ENCODE data around the gene GABRB3.

Gene GABRB3

GRCh38 chr15:26772154-26773066, at the start of gene GABRB3:
GABRB3 (minus strand) TSS chr15:26773066.
- Mint-ChIP-seq H3K4me3 (peak within 1 kb of the TSS; percentile 75), H3K4me1 (ENCODE audit: low read depth) (peaks cover 3% of the 10 kb centered on the region), H3K27me3 (peaks cover 42% of the 10 kb centered on the region), H3K36me3 (peaks cover 2% of the 10 kb centered on the region), H3K9me3 (ENCODE audit: low read depth) (no peaks in the 10 kb centered on the region), H3K27ac (no peak within 1 kb of the TSS)

GRCh38 chr15:26807517-26808427, 34.9 kb upstream of the GABRB3 start:
- Mint-ChIP-seq H3K27me3 (peaks cover 4% of the 10 kb centered on the region), H3K27ac (no peak overlapping the region), H3K4me1 (ENCODE audit: low read depth) (no peaks in the 10 kb centered on the region), H3K4me3 (no peak overlapping the region), H3K9me3 (ENCODE audit: low read depth) (no peaks in the 10 kb centered on the region), H3K36me3 (no peaks in the 10 kb centered on the region)

- Mint-ChIP-seq H3K9me3 (ENCODE audit: low read depth) (no peaks in the 10 kb centered on the region), H3K36me3 (no peaks in the 10 kb centered on the region), H3K4me3 (no peak overlapping the region), H3K27me3 (peaks cover 4% of the 10 kb centered on the region), H3K27ac (no peak overlapping the region), H3K4me1 (ENCODE audit: low read depth) (no peaks in the 10 kb centered on the region)
Measured at GRCh38 chr15:26806574-26806973, 33.7 kb upstream of the GABRB3 start.

- Mint-ChIP-seq H3K36me3 (no peaks in the 10 kb centered on the region), H3K4me3 (no peak overlapping the region), H3K27me3 (peaks cover 4% of the 10 kb centered on the region), H3K27ac (no peak overlapping the region), H3K4me1 (ENCODE audit: low read depth) (no peaks in the 10 kb centered on the region), H3K9me3 (ENCODE audit: low read depth) (no peaks in the 10 kb centered on the region)
Measured at GRCh38 chr15:26806151-26806550, 33.3 kb upstream of the GABRB3 start.

- no peaks in the 10 kb centered on the region for H3K9me3 Mint-ChIP-seq (ENCODE audit: low read depth)
- no peaks in the 10 kb centered on the region for H3K4me1 Mint-ChIP-seq (ENCODE audit: low read depth)
- no peak overlapping the region for H3K27ac Mint-ChIP-seq
Measured at GRCh38 chr15:26805470-26805869, 32.6 kb upstream of the GABRB3 start.

GRCh38 chr15:26804063-26804804, 31.4 kb upstream of the GABRB3 start:
- Mint-ChIP-seq H3K9me3 (ENCODE audit: low read depth) (no peaks in the 10 kb centered on the region), H3K4me1 (ENCODE audit: low read depth) (no peaks in the 10 kb centered on the region), H3K27me3 (peaks cover 4% of the 10 kb centered on the region), H3K4me3 (no peak overlapping the region), H3K27ac (no peak overlapping the region), H3K36me3 (no peaks in the 10 kb centered on the region)

More at GRCh38 chr15:26805470-26805869, 32.6 kb upstream of the GABRB3 start:
- peaks cover 4% of the 10 kb centered on the region for H3K27me3 Mint-ChIP-seq
- no peaks in the 10 kb centered on the region for H3K36me3 Mint-ChIP-seq
- no peak overlapping the region for H3K4me3 Mint-ChIP-seq

GRCh38 chr15:26790118-26790517, 17.3 kb upstream of the GABRB3 start:
- Mint-ChIP-seq H3K9me3 (ENCODE audit: low read depth) (peaks cover 4% of the 10 kb centered on the region), H3K4me1 (ENCODE audit: low read depth) (no peaks in the 10 kb centered on the region), H3K27ac (no peak overlapping the region), H3K36me3 (no peaks in the 10 kb centered on the region), H3K27me3 (peaks cover 1% of the 10 kb centered on the region), H3K4me3 (no peak overlapping the region)

- Mint-ChIP-seq H3K27ac (no peak overlapping the region), H3K4me1 (ENCODE audit: low read depth) (no peaks in the 10 kb centered on the region), H3K36me3 (no peaks in the 10 kb centered on the region), H3K9me3 (ENCODE audit: low read depth) (peaks cover 5% of the 10 kb centered on the region), H3K27me3 (no peaks in the 10 kb centered on the region), H3K4me3 (no peak overlapping the region)
Measured at GRCh38 chr15:26781816-26782215, 8.9 kb upstream of the GABRB3 start.

- Mint-ChIP-seq H3K4me1 (ENCODE audit: low read depth) (peaks cover 3% of the 10 kb centered on the region), H3K27ac (no peak overlapping the region), H3K27me3 (peaks cover 41% of the 10 kb centered on the region), H3K36me3 (peaks cover 2% of the 10 kb centered on the region), H3K9me3 (ENCODE audit: low read depth) (no peaks in the 10 kb centered on the region), H3K4me3 (peak overlapping the region; percentile 75)
Measured at GRCh38 chr15:26773917-26774316, 1.1 kb upstream of the GABRB3 start.

GRCh38 chr15:26773067-26773877, 406 bp upstream of the GABRB3 start:
- H3K27ac Mint-ChIP-seq = no peak overlapping the region
- no peaks in the 10 kb centered on the region for H3K9me3 Mint-ChIP-seq (ENCODE audit: low read depth)
- H3K36me3 Mint-ChIP-seq = peaks cover 2% of the 10 kb centered on the region
- peak overlapping the region; percentile 75 for H3K4me3 Mint-ChIP-seq
- peaks cover 42% of the 10 kb centered on the region for H3K27me3 Mint-ChIP-seq
- H3K4me1 Mint-ChIP-seq (ENCODE audit: low read depth) = peaks cover 3% of the 10 kb centered on the region

GRCh38 chr15:26771578-26772153, 1.2 kb downstream of the GABRB3 start:
- H3K27ac Mint-ChIP-seq = no peak overlapping the region
- H3K4me3 Mint-ChIP-seq = peak overlapping the region; percentile 32
- peaks cover 42% of the 10 kb centered on the region for H3K27me3 Mint-ChIP-seq
- H3K9me3 Mint-ChIP-seq (ENCODE audit: low read depth) = no peaks in the 10 kb centered on the region
- H3K36me3 Mint-ChIP-seq = peaks cover 2% of the 10 kb centered on the region
- H3K4me1 Mint-ChIP-seq (ENCODE audit: low read depth) = peaks cover 3% of the 10 kb centered on the region

GRCh38 chr15:26771168-26771567, 1.7 kb downstream of the GABRB3 start:
- peaks cover 2% of the 10 kb centered on the region for H3K36me3 Mint-ChIP-seq
- no peak overlapping the region for H3K4me3 Mint-ChIP-seq
- H3K27ac Mint-ChIP-seq = no peak overlapping the region
- H3K9me3 Mint-ChIP-seq (ENCODE audit: low read depth) = no peaks in the 10 kb centered on the region
- peaks cover 3% of the 10 kb centered on the region for H3K4me1 Mint-ChIP-seq (ENCODE audit: low read depth)
- H3K27me3 Mint-ChIP-seq = peaks cover 42% of the 10 kb centered on the region

GRCh38 chr15:26767169-26767670, 5.6 kb downstream of the GABRB3 start:
- no peak overlapping the region for H3K27ac Mint-ChIP-seq
- H3K9me3 Mint-ChIP-seq (ENCODE audit: low read depth) = peaks cover 3% of the 10 kb centered on the region
- H3K27me3 Mint-ChIP-seq = peaks cover 25% of the 10 kb centered on the region
- H3K4me3 Mint-ChIP-seq = no peak overlapping the region
- H3K36me3 Mint-ChIP-seq = no peaks in the 10 kb centered on the region
- no peaks in the 10 kb centered on the region for H3K4me1 Mint-ChIP-seq (ENCODE audit: low read depth)
